Activated CD8-positive, alpha-beta memory T cell treated with anti-CD3 and anti-CD28 coated beads, Interleukin-2, amount 50 U/mL, for 24 hours (primary cell): ENCODE results near the gene RPL37A.

Experiments
- DNase-seq: peaks from one replicate; pipeline ENCODE4 v3.0.0-alpha.2; 2020; ENCODE audit errors: extremely low read depth

RPL37A gene

GRCh38 chr2:216546641-216547403 lies 48.2 kb downstream of the RPL37A start:
- DNase-seq: no peak

DNA sequence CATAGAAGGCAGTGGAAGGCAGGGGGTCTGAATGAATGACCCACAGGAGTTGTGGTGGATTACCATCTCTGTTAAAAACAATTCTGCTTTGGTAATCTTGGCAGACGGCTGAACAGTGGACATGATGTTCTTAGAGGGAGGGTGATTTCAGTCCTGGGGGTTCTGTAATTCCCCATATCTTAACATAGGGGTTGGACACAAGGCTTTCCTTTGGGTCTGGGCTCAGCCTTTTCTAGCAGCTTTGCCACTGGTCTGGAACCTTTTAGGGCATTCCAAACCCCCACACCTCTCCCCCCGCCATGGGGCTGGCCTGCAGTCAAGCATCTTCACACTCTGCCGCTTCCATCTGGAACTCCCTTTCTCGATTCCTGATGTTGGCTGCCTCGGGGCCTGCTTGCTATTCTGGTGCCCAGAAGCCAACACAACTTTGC lies 50.3 kb downstream of the RPL37A start:
- DNase-seq: no peak

DNA sequence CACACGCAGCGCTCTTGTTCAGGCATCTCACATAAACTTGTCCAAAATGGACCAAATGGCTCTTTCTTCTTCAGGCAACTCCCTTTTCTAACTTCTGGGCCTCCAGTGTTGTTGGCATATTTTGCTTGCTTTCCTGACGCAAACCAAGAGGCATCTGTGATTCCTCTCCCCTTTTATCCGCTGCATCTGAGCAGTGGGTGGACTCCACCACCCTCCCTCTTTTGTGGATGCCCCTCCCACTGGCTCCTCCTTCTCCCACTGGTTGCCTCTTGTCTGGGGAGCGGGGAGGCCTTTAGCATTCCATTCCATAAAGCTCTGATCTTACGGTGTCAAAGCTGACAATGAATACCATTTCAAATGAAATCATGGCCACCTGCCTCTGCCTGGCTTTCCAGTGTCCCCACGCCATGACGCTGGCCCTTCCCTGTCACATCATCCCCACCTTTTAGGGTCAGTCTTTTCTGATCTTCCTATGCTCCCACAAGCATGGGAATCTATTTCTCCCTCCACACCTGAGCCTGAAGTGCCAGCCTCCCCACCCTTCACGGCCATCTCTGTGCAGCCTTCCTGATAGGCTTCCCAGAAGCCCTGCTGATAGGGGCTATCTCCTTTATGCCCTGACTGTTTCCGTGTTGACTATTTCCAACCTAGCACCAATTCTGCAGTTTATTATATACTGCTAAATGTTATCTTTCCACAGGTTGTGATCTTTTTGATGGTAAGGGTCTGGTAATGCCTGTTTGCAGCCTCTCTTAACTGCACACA lies 51.5 kb downstream of the RPL37A start:
- DNase-seq: no peak

- DNase-seq: no peak
These were observed 52.8 kb downstream of the RPL37A start for GRCh38 chr2:216551234-216552068.

DNA sequence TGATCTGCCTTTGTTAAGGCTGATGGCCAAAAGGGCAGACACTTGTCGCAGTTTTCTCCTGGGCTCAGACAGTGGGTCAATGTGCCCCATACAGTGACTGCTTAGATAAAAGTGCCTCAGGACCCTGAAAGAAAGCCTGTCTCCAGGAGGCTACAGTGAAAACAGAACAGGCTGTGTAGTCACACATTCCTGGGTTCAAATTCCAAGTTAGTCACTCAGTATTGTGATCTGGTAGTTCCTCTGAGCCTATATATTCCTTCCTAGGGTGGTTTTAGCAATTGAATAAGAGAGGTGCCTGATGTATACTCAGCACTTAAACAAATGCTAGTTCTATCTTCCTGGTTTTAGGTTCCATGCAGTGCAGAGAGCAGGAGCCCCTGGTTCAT lies 54.4 kb downstream of the RPL37A start:
- DNase-seq: no peak
